NCI-H345 treated with DMSO at 0.1 percent for 48 hours (cell line): ENCODE results near the gene MRPL3.
"Not testable (repeated sequence)": the region's sequence is repeated elsewhere in the genome, so short reads cannot be mapped to it uniquely, and the experiment has no call there.

ENCODE experiments used
- DNase-seq: peaks from one replicate; lab custom pipeline; 2025; ENCODE audit not compliant: unreplicated experiment; lab: John Stamatoyannopoulos, UW

Gene MRPL3

DNA sequence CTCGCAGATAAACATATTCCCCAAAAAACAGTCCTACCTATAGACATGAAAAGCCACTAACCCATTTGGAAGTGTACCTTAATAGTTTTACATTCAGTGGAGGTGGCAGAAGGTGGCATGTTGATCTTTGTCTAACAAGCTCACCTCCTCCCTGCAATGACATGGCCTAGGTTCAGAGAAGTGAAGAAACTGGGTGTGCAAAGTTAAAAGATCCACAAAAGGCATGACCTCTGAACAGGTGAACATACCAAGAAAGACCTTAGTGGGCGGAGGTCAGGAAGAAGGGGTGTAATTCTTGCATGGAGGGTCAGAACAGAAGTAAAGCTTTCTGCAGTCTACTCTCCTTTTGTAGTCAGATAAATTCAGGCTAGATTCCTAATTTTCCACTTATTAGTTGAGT is 822 bp downstream of the MRPL3 start:
- DNase-seq: no peak

- no peak for DNase-seq
Measured at GRCh38 chr3:131494706-131495105, 8.1 kb downstream of the MRPL3 start.

DNA sequence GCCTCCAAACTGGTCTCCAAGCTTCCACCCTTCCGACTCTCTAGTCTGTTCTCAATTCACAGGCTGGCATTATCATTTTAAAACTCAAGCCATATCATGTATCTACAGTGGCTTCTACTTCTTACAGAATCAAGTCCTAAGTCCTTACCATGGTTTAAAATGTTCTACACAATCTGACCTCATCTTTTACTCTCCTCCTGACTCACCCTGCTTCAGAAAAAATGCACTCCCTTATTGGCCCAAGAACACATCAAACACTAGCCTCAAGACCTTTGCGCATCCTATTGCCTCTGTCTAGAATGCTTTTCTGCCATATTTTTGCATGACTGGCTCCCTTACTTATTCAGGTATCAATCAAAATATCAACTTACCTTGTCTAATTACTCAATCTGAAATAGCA is 11.0 kb downstream of the MRPL3 start:
- no peak for DNase-seq

GRCh38 chr3:131491084-131491483 is 11.7 kb downstream of the MRPL3 start:
- no peak for DNase-seq

- not testable (repeated sequence) for DNase-seq
Measured at GRCh38 chr3:131486545-131486944, 16.2 kb downstream of the MRPL3 start.

- DNase-seq: no peak
Measured at GRCh38 chr3:131485119-131485518, 17.7 kb downstream of the MRPL3 start.

DNA sequence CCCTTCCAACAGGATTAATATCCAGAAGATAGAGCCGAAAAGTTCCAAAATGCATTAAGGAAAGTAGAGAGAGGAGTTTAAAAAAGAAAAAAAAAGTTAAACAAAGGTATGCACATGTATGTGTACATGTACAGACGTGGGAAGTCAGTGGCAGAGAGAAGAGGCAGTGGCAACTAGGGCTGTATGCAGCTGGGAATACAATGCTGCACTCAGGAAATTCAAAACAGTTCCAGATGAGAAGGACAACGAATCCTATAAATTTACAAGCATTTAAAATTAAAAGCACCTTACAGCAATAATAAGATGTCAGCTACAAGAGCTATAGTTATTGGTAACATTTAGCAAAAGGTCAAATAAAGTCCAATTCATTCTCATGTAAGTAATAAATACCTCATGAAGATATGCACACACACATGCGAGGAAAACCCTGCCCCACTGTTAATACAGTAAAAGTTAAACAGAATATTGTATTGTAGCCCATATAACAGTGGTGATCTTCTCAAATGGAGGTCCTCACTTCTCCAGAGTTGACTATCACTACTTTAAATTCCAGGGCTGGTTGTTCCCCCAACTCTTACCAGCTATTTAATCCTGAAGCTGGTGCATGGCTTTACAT is 18.2 kb downstream of the MRPL3 start:
- DNase-seq: no peak

- no peak for DNase-seq
Measured at GRCh38 chr3:131480116-131480515, 22.7 kb downstream of the MRPL3 start.

DNA sequence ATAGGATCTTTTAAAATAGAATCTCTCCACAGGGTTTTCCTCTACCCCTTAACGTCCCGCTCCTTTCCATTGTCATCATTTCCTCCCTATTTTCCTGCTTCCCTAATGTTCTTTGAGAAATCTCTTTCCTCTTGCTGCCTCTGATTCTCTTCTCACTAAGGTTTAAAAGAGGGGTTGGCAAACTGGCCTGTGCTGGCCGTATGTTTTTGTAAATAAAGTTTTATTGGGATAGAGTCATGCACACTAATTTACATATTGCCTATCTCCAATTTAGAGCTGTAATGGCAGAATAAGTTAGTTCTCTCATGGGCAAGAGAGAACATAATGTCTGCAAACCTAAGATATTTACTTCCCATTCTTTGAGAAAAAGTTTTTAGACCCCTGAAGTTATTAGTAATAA is 25.0 kb downstream of the MRPL3 start:
- DNase-seq: no peak

GRCh38 chr3:131474115-131474514 is 28.7 kb downstream of the MRPL3 start:
- DNase-seq: no peak

DNA sequence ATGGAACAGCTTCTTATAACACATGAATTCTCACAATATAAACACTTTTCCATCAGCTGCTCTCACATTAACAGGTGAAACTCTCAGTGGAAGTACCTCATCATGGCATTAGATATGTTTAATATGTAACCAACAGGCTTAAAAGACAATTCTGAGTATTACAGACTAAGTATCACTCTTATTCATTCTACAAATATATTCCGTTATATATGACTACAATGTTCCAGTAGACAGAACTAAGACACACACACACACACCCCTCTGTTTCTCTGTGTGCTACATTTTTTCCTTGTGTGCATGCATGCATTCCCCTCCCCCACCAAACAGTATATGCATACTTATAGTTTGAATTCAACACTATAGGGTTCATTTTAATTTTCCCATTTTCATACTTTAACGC is 32.4 kb downstream of the MRPL3 start:
- no peak for DNase-seq

- DNase-seq: no peak
Measured at GRCh38 chr3:131458653-131459052, 44.1 kb downstream of the MRPL3 start.

GRCh38 chr3:131457220-131457619 is 45.6 kb downstream of the MRPL3 start:
- no peak for DNase-seq

DNA sequence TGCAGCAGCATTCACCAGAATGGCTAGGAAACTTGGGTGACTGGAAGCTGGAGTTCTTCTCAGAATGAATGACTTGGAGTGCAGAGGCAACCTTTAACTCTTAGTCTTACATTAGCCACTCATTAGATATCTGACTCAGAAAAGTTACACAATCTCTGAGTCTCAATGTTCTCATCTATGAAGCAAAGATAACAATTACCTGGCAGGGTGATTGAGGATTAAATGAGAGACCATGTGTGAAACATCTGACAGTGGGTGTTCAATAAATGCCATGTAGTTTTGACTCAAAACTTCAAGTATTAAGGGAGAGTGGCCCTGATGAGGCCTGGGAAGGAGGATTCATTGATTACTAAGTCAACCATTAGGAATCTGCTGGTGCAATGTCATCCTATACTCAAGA is 48.3 kb downstream of the MRPL3 start:
- DNase-seq: no peak

GRCh38 chr3:131453533-131453932 is 49.2 kb downstream of the MRPL3 start:
- no peak for DNase-seq

DNA sequence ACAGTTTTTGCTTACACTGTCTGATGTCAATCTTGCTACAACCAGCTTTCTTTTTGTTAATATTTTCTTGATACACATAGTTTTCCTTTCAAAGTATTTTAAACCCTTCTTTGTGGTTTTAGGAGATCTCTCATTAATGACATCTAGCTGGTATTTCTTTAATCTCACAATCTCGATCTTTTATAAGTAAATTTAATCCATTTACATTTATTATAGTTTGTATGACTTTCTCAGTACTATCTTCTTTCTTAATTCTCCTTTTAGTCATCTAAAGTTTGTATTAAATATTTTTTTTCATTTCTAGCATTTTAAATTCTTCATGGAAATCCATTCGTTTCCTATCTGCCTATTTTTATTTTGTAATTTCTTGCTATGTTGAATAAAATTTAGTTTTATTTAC is 55.4 kb downstream of the MRPL3 start:
- no peak for DNase-seq

- no peak for DNase-seq
Measured at GRCh38 chr3:131444180-131444579, 58.6 kb downstream of the MRPL3 start.

DNA sequence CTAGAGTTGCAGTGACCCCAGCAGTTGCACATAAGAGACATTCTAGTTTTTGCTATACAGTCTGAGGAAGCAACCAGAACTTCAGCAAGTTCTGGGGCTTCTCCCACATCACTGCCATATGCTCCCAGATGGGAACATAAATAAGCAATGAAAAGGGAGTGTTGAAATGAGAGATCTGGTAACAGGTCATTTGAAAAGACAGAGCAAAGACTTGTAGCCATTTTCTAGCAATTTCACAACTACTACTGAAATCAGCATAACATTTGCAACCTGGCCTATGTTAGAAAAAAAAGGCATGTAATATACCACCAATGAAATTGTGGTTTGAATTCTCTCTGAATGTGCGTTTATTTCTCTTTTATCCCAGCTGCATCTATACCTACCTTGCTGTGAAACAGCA is 63.7 kb downstream of the MRPL3 start:
- no peak for DNase-seq

DNA sequence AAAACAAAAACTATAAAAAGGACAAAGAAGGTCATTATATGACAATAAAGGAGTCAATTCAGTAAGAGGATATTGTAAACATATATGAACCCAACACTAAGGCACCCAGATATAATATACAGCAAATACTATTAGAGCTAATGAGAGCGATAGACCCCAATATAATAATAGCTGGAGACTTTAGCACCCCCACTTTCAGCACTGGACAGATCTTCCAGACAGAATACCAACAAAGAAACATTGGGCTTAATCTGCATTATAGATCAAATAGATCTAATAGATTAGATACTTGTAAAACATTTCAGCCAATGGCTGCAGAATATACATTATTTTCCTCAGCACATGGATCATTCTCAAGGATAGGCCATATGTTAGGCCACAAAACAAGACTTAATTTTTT is 67.8 kb downstream of the MRPL3 start:
- no peak for DNase-seq

DNA sequence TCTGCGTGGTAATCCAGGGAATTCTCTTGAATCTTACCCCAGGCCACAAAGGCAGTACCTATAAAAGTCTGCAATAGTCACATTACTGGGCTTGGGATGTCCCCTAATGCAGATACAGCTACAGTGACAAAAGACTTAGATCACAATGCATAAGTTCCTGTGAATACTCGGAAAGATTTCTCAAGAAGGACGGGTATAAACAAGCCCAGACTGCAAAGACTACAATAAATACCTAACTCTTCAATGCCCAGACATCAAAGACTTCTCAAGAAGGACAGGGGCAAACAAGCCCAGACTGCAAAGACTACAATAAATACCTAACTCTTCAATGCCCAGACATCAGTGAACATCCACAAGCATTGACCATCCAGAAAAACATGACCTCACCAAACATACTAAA is 70.3 kb downstream of the MRPL3 start:
- DNase-seq: no peak

- DNase-seq: no peak
Measured at GRCh38 chr3:131431754-131432153, 71.0 kb downstream of the MRPL3 start.

DNA sequence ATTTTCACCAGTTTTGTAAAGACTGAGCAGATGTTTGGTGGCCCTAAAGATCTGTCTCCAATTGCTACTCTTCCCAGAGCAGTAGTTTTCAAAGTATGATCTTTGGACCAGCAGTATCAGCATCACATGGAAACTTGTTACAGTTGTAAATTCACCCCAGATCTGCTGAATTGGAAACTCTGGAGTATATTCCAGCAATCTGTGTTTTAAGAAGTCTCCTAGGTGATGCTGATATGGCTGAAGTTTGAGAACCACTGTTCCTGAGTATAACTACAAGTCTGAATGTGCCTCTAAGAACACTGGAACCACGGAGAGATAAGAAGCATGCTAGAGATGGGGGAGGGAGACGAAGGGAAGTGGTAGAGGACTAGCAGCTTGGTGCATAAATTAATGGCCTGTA is 75.5 kb downstream of the MRPL3 start:
- DNase-seq: no peak

- DNase-seq: no peak
Measured at GRCh38 chr3:131421957-131422498, 80.7 kb downstream of the MRPL3 start.
